Nephron (organoid): ENCODE results near the gene CHN2.
"Not testable (repeated sequence)": the region's sequence is repeated elsewhere in the genome, so short reads cannot be mapped to it uniquely, and the experiment has no call there.

ENCODE experiments used
- H3K27ac Mint-ChIP-seq, 3 experiments: 2 replicates each; pipeline ENCODE4 v1.8.0; 2020; ENCODE audit warnings: mixed read lengths in 3 of 3, mild to moderate bottlenecking in 2 of 3, moderate library complexity in 1 of 3
- H3K27me3 Mint-ChIP-seq: 2 replicates; pipeline ENCODE4 v1.8.0; 2021; ENCODE audit warnings: low read depth, mild to moderate bottlenecking, moderate library complexity, mixed read lengths
- H3K36me3 Mint-ChIP-seq: 2 replicates; pipeline ENCODE4 v1.8.0; 2020; ENCODE audit warnings: low read depth, mixed read lengths
- H3K4me1 Mint-ChIP-seq: 2 replicates; pipeline ENCODE4 v1.8.0; 2020; ENCODE audit warnings: mixed read lengths
- H3K4me3 Mint-ChIP-seq, 3 experiments: 2 replicates each; pipeline ENCODE4 v1.8.0; 2020; ENCODE audit warnings: mild to moderate bottlenecking in 3 of 3, mixed read lengths in 3 of 3, moderate library complexity in 2 of 3
- H3K9me3 Mint-ChIP-seq: 2 replicates; pipeline ENCODE4 v1.8.0; 2020; ENCODE audit warnings: mixed read lengths
- CTCF ChIP-seq, 3 experiments: fragments of 200-600 bp; sonication (generic); IDR thresholded peaks; one replicate each; pipeline ENCODE4 v1.5.0; 2021; ENCODE audit warnings: antibody characterized with exemption in 3 of 3; ENCODE audit not compliant: unreplicated experiment in 3 of 3

CHN2 gene

GRCh38 chr7:29204491-29205272 is 10.1 kb downstream of the CHN2 start:
- TF ChIP-seq CTCF (IDR thresholded peaks at IDR 0.05; ENCODE audit: unreplicated experiment in 3 of 3), result no peak
- H3K27ac Mint-ChIP-seq, result no peak overlapping the region
- H3K36me3 Mint-ChIP-seq, result no peaks in the 10 kb centered on the region
- no peaks in the 10 kb centered on the region for H3K4me1 Mint-ChIP-seq
- peaks cover 8% of the 10 kb centered on the region for H3K27me3 Mint-ChIP-seq
- no peaks in the 10 kb centered on the region for H3K9me3 Mint-ChIP-seq
- H3K4me3 Mint-ChIP-seq, result no peak overlapping the region

GRCh38 chr7:29207162-29207801 is 12.7 kb downstream of the CHN2 start:
- Mint-ChIP-seq H3K4me1 (no peaks in the 10 kb centered on the region), H3K36me3 (no peaks in the 10 kb centered on the region)

GRCh38 chr7:29208410-29209250 is 14.1 kb downstream of the CHN2 start:
- no peak overlapping the region for H3K27ac Mint-ChIP-seq
- no peak overlapping the region for H3K4me3 Mint-ChIP-seq
- H3K4me1 Mint-ChIP-seq, result no peaks in the 10 kb centered on the region
- H3K9me3 Mint-ChIP-seq, result no peaks in the 10 kb centered on the region
- TF ChIP-seq CTCF (IDR thresholded peaks at IDR 0.05; ENCODE audit: unreplicated experiment in 3 of 3), result no peak
- H3K36me3 Mint-ChIP-seq, result no peaks in the 10 kb centered on the region
- H3K27me3 Mint-ChIP-seq, result peaks cover 4% of the 10 kb centered on the region

More at GRCh38 chr7:29207162-29207801, 12.7 kb downstream of the CHN2 start:
- H3K27ac Mint-ChIP-seq, result no peak overlapping the region
- H3K4me3 Mint-ChIP-seq, result no peak overlapping the region
- no peaks in the 10 kb centered on the region for H3K9me3 Mint-ChIP-seq
- H3K27me3 Mint-ChIP-seq, result peaks cover 4% of the 10 kb centered on the region
- no peak for TF ChIP-seq CTCF (IDR thresholded peaks at IDR 0.05; ENCODE audit: unreplicated experiment in 3 of 3)

- TF ChIP-seq CTCF (IDR thresholded peaks at IDR 0.05; ENCODE audit: unreplicated experiment in 3 of 3), result no peak
- no peaks in the 10 kb centered on the region for H3K36me3 Mint-ChIP-seq
- H3K4me3 Mint-ChIP-seq, result no peak overlapping the region
- no peaks in the 10 kb centered on the region for H3K9me3 Mint-ChIP-seq
- no peak overlapping the region for H3K27ac Mint-ChIP-seq
- H3K27me3 Mint-ChIP-seq, result peaks cover 4% of the 10 kb centered on the region
- no peaks in the 10 kb centered on the region for H3K4me1 Mint-ChIP-seq
These were observed 15.2 kb downstream of the CHN2 start for GRCh38 chr7:29209745-29210144.

- not testable (repeated sequence) for H3K4me1 Mint-ChIP-seq, H3K9me3 Mint-ChIP-seq, H3K27ac Mint-ChIP-seq, H3K27me3 Mint-ChIP-seq, H3K4me3 Mint-ChIP-seq, H3K36me3 Mint-ChIP-seq
These were observed 18.2 kb downstream of the CHN2 start for GRCh38 chr7:29212736-29213135.

GRCh38 chr7:29214056-29214455 is 19.5 kb downstream of the CHN2 start:
- Mint-ChIP-seq H3K27me3 (no peaks in the 10 kb centered on the region), H3K4me1 (no peaks in the 10 kb centered on the region), H3K4me3 (no peak overlapping the region), H3K36me3 (no peaks in the 10 kb centered on the region), H3K27ac (no peak overlapping the region), H3K9me3 (no peaks in the 10 kb centered on the region)
- no peak for TF ChIP-seq CTCF (IDR thresholded peaks at IDR 0.05; ENCODE audit: unreplicated experiment in 3 of 3)
